K562 (cell line): Measurements from ENCODE around the gene FAM168B. TPM values are rescaled to one million over a fixed set of nuclear protein-coding genes. Genes with fewer than 3 reads are reported as not detected.

Experiments
- ATAC-seq: fragments of 200-7000 bp; cut with Tn5 transposase; 3 replicates; pipeline ENCODE4 v1.9.1; 2020; ENCODE audit warnings: moderate library complexity
- BruUV-seq: library from RNA; stranded (reverse); fragments of 400-500 nt; replicated peaks from 2 replicates; lab custom pipeline; 2021; lab: Mats Ljungman, UMichigan
- CTCF ChIA-PET: fragments of 300-600 bp; formaldehyde crosslinking; extraction: SDS; loops from one replicate; lab custom pipeline; 2021; ENCODE audit warnings: low intra/inter-chr PET ratio; lab: Yijun Ruan, JAX
- POLR2A ChIA-PET: fragments of 300-600, 350-650 bp; sonication (Branson Sonifier 250); formaldehyde crosslinking; extraction: SDS; loops from one replicate; lab custom pipeline; 2021; ENCODE audit warnings: antibody characterized with exemption, inconsistent platforms; lab: Yijun Ruan, JAX
- DNase-seq, 4 experiments: peaks; one replicate each; pipeline versions ENCODE4 v3.0.0 to v3.0.0-alpha.2; 2011 to 2018; ENCODE audit warnings: low spot score in 3 of 4, mixed read lengths in 3 of 4; ENCODE audit errors: extremely low read depth in 1 of 4
- FAIRE-seq: peaks from 2 replicates; lab custom pipeline; 2011; peaks lifted over from hg19 to GRCh38; lab: Jason Lieb, UNC
- H2AFZ ChIP-seq: 2 replicates; pipeline ENCODE4 v1.6.0; 2011; ENCODE audit warnings: low read depth, low read length, control low read depth, inconsistent platforms
- H3K27ac ChIP-seq: fragments of 200-600 bp; 3 replicates; pipeline ENCODE4 v1.8.0; 2011; ENCODE audit warnings: low read depth, mild to moderate bottlenecking, control low read depth, inconsistent platforms, low read length, moderate library complexity, mixed read lengths; ENCODE audit errors: extremely low read depth
- H3K27me3 ChIP-seq, 2 experiments: fragments of 300-600 bp in 1 of 2; 2 replicates in 1 of 2; 3 replicates in 1 of 2; pipeline versions ENCODE4 v1.6.0 to v1.8.0; 2011; ENCODE audit warnings: inconsistent platforms in 2 of 2, low read length in 2 of 2, mild to moderate bottlenecking in 1 of 2, mixed read lengths in 1 of 2, moderate library complexity in 1 of 2; ENCODE audit not compliant: control insufficient read depth in 2 of 2, insufficient read depth in 2 of 2
- H3K36me3 ChIP-seq: fragments of 300-600 bp; 3 replicates; pipeline ENCODE4 v1.8.0; 2011; ENCODE audit warnings: mild to moderate bottlenecking, low read length, inconsistent platforms; ENCODE audit not compliant: control insufficient read depth, insufficient read depth
- H3K4me1 ChIP-seq, 2 experiments: fragments of 200-600 bp in 1 of 2; replicated peaks in 1 of 2; 2 replicates in 1 of 2; 3 replicates in 1 of 2; pipeline versions ENCODE4 v1.5.1 to v1.8.0; 2011; ENCODE audit warnings: inconsistent platforms in 2 of 2, low read length in 2 of 2, mild to moderate bottlenecking in 1 of 2, mixed read lengths in 1 of 2, moderate library complexity in 1 of 2; ENCODE audit not compliant: control insufficient read depth in 2 of 2, insufficient read depth in 2 of 2
- H3K4me2 ChIP-seq: 2 replicates; pipeline ENCODE4 v1.6.1; 2011; ENCODE audit warnings: low read length, control low read depth, inconsistent platforms, mixed read lengths; ENCODE audit not compliant: insufficient read depth
- H3K4me3 ChIP-seq: fragments of 200-600 bp; sonication (generic), shearing (Covaris generic); 2 replicates; pipeline ENCODE4 v1.5.1; 2016; ENCODE audit warnings: control low read depth, inconsistent platforms
- H3K79me2 ChIP-seq: fragments of 200-600 bp; 3 replicates; pipeline ENCODE4 v1.8.0; 2011; ENCODE audit warnings: low read length, inconsistent platforms; ENCODE audit not compliant: control insufficient read depth, insufficient read depth
- H3K9ac ChIP-seq, 2 experiments: 2 replicates each; pipeline versions ENCODE4 v1.6.0 to v1.6.1; 2011; ENCODE audit warnings: low read depth in 2 of 2, low read length in 2 of 2, control low read depth in 1 of 2, inconsistent platforms in 1 of 2, mild to moderate bottlenecking in 1 of 2, mixed read lengths in 1 of 2; ENCODE audit not compliant: insufficient read depth in 1 of 2
- H3K9me1 ChIP-seq: one replicate; pipeline ENCODE4 v1.6.0; 2011; ENCODE audit warnings: inconsistent platforms, mild to moderate bottlenecking, low read length, moderate library complexity; ENCODE audit not compliant: control insufficient read depth, insufficient read depth
- H3K9me3 ChIP-seq: replicated peaks from 2 replicates; pipeline ENCODE4 v1.5.1; 2011; ENCODE audit warnings: low read depth, low read length, inconsistent platforms; ENCODE audit not compliant: control insufficient read depth, insufficient read depth
- H4K20me1 ChIP-seq: replicated peaks from 2 replicates; pipeline ENCODE4 v1.6.1; 2011; ENCODE audit warnings: low read length, inconsistent platforms, mixed read lengths; ENCODE audit not compliant: control insufficient read depth, insufficient read depth
- POLR2G ChIP-seq: fragments of 200-400 bp; formaldehyde crosslinking; IDR thresholded peaks from 2 replicates; pipeline ENCODE4 v1.6.1; 2017; ENCODE audit warnings: low read depth, mild to moderate bottlenecking, antibody characterized with exemption, low read length, moderate library complexity
- WGBS: fragments of 100-300 bp; shearing (Covaris generic); methylation state at CpG from one replicate; pipeline ENCODE4 v1.1.6; 2016; ENCODE audit warnings: low coverage, mixed read lengths; ENCODE audit not compliant: insufficient coverage; ENCODE audit errors: missing lambda C conversion rate; 5-methylcytosine and 5-hydroxymethylcytosine counted together
- in situ Hi-C: fragments of 300-500 bp; cut with MboI; formaldehyde crosslinking; loops from 4 replicates; pipeline ENCODE4 v1.15.0; 2018; ENCODE audit warnings: inconsistent platforms, mixed read lengths
- intact Hi-C: fragments of 100-400 bp; cut with micrococcal nuclease; formaldehyde crosslinking; loops from 2 replicates; pipeline ENCODE4 v1.14.2; 2022
- polyA plus RNA-seq, 8 experiments: library from polyadenylated mRNA; depleted of rRNA in 4 of 8; stranded (reverse) in 5 of 8; unstranded in 3 of 8; fragments of >200 nt; fragmentation: Nextera tagmentation in 2 of 8; fragmentation: Illumina TruSeq in 1 of 8; extraction: Ambion mirVana in 2 of 8; extraction: Trizol in 1 of 8; gene quantifications; 2 replicates each; pipeline versions ENCODE4 v1.2.1 to v1.2.3, GENCODE V29; 2011 to 2014; ENCODE audit warnings: inconsistent platforms in 1 of 8, missing spikeins in 1 of 8
- total RNA-seq, 7 experiments: library from RNA; depleted of rRNA in 6 of 7; stranded (reverse); fragments of >200 nt in 6 of 7; fragmentation: Illumina TruSeq in 2 of 7; extraction: Trizol in 2 of 7; gene quantifications; 2 replicates each; pipeline versions ENCODE4 v1.2.1 to v1.2.3, GENCODE V29; 2011 to 2021; ENCODE audit warnings: low replicate concordance in 1 of 7
- TF ChIP-seq, protein P1 (sequence below): fragments of 450-650 bp; IDR thresholded peaks from 2 replicates; pipeline ENCODE4 v1.6.1; 2016; ENCODE audit warnings: low read depth

The FAM168B gene
- total and polyA plus RNA-seq, 9 of the 15 experiments (the other 6 are each of a cell fraction or from before 2014, with no cell fraction given): 3.3 to 76.0 (median 46.1) TPM

DNA sequence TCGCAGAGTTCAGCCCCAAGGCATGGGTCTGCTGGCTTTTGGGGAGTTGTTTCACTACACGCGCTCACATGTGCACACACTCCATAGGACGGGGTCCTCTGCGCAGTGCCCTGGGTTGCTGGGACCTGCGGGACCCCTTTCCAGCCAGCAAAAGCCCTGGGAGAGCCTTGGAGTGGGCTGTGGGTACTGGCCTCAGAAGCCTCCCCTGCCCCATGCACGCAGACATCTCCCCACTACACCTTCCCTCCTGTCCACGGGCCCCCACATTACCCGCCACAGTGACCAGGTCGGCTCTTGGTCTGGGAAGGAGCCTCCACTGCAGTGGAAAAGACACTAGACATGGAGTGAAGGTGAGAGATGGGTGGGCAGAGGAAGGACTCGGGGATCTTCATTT lies 48.5 kb downstream of the FAM168B start:
- WGBS: 69% methylated on average over 10 of the region's 11 CpGs
- no peak for DNase-seq
- peaks cover 4% of the 10 kb centered on the region for H3K9me1 ChIP-seq
- BruUV-seq: no TSS peak
- no peaks in the 10 kb centered on the region for H3K27me3 ChIP-seq
- H3K79me2 ChIP-seq: no peaks in the 10 kb centered on the region
- no peak overlapping the region for H3K4me2 ChIP-seq
- H2AFZ ChIP-seq: no peak overlapping the region
- in situ Hi-C loops (no loop called here), intact Hi-C loops (no loop called here)
- peaks cover 32% of the 10 kb centered on the region; the same call in 2 of the 3 replicates for H3K36me3 ChIP-seq
- FAIRE-seq: no peak
- H3K4me3 ChIP-seq: no peak overlapping the region
- H4K20me1 ChIP-seq: peaks cover 11% of the 10 kb centered on the region
- no peak for ATAC-seq
- TF ChIP-seq, protein P1, sequence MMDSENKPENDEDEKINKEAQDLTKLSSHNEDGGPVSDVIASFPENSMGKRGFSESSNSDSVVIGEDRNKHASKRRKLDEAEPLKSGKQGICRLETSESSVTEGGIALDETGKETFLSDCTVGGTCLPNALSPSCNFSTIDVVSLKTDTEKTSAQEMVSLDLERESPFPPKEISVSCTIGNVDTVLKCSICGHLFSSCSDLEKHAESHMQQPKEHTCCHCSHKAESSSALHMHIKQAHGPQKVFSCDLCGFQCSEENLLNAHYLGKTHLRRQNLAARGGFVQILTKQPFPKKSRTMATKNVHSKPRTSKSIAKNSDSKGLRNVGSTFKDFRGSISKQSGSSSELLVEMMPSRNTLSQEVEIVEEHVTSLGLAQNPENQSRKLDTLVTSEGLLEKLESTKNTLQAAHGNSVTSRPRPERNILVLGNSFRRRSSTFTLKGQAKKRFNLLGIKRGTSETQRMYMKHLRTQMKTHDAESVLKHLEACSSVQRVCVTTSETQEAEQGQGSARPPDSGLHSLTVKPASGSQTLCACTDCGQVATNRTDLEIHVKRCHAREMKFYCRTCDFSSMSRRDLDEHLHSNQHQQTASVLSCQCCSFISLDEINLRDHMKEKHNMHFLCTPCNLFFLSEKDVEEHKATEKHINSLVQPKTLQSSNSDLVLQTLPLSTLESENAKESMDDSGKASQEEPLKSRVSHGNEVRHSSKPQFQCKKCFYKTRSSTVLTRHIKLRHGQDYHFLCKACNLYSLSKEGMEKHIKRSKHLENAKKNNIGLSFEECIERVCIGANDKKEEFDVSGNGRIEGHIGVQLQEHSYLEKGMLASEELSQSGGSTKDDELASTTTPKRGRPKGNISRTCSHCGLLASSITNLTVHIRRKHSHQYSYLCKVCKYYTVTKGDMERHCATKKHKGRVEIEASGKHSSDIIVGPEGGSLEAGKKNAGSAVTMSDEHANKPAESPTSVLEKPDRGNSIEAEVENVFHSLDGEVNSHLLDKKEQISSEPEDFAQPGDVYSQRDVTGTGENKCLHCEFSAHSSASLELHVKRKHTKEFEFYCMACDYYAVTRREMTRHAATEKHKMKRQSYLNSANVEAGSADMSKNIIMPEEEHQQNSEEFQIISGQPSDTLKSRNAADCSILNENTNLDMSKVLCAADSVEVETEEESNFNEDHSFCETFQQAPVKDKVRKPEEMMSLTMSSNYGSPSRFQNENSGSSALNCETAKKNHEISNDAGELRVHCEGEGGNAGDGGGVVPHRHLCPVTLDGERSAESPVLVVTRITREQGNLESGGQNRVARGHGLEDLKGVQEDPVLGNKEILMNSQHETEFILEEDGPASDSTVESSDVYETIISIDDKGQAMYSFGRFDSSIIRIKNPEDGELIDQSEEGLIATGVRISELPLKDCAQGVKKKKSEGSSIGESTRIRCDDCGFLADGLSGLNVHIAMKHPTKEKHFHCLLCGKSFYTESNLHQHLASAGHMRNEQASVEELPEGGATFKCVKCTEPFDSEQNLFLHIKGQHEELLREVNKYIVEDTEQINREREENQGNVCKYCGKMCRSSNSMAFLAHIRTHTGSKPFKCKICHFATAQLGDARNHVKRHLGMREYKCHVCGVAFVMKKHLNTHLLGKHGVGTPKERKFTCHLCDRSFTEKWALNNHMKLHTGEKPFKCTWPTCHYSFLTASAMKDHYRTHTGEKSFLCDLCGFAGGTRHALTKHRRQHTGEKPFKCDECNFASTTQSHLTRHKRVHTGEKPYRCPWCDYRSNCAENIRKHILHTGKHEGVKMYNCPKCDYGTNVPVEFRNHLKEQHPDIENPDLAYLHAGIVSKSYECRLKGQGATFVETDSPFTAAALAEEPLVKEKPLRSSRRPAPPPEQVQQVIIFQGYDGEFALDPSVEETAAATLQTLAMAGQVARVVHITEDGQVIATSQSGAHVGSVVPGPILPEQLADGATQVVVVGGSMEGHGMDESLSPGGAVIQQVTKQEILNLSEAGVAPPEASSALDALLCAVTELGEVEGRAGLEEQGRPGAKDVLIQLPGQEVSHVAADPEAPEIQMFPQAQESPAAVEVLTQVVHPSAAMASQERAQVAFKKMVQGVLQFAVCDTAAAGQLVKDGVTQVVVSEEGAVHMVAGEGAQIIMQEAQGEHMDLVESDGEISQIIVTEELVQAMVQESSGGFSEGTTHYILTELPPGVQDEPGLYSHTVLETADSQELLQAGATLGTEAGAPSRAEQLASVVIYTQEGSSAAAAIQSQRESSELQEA: no peak
- TF ChIP-seq POLR2G: 0 out of 2 replicates have a peak, but pooled peaks have one; percentile 4
- H3K9ac ChIP-seq: no peak overlapping the region
- POLR2A ChIA-PET: no interaction called here
- no peak overlapping the region for H3K27ac ChIP-seq
- peaks cover 0 to 18% of the 10 kb centered on the region in 2 experiments; a peak in 1 of 5 replicates for H3K4me1 ChIP-seq
- H3K9me3 ChIP-seq: no peaks in the 10 kb centered on the region
- CTCF ChIA-PET: no interaction called here
